ENCODE data around the gene RAB33B.

GRCh38 chr4:139453041-139453370, 915 bp upstream of the RAB33B start:
- TF ChIP-seq CTCF (optimal IDR thresholded peaks at IDR 0.05 in 1 of 3, IDR thresholded peaks at IDR 0.05 in 1 of 3, conservative IDR thresholded peaks at IDR 0.05 in 1 of 3; ENCODE audit: extremely low read depth in 1 of 3, insufficient read depth in 2 of 3, low read length in 3 of 3) (peak; percentile 48 to 65 (median 49)), EZH2 (IDR thresholded peaks at IDR 0.05; ENCODE audit: low read length) (no peak)

Data from keratinocyte (primary cell).